B cell (primary cell): ENCODE measurements around the gene AKT3. TPM values are rescaled to one million over a fixed set of nuclear protein-coding genes. Genes with fewer than 3 reads are reported as not detected.

ENCODE experiments used
- ATAC-seq: fragments of 200-7000 bp; cut with Tn5 transposase; one replicate; pipeline ENCODE4 v1.10.0; 2021; ENCODE audit warnings: low read depth, mild to moderate bottlenecking, moderate number of reproducible peaks, moderate library complexity
- CTCF ChIA-PET: fragments of 350-600 bp; sonication (Branson Sonifier 250); formaldehyde crosslinking; loops from one replicate; lab custom pipeline; 2021; ENCODE audit warnings: antibody characterized with exemption, inconsistent platforms; lab: Charles Lee
- POLR2A ChIA-PET: fragments of 350-600 bp; sonication (Branson Sonifier 250); formaldehyde crosslinking; loops from one replicate; lab custom pipeline; 2021; ENCODE audit warnings: antibody characterized with exemption; lab: Charles Lee
- DNase-seq: peaks from one replicate; pipeline ENCODE4 v3.0.0; 2013
- H2AFZ ChIP-seq: 2 replicates; pipeline ENCODE4 v1.6.1; 2012; ENCODE audit warnings: mild to moderate bottlenecking, low read depth, low read length; ENCODE audit not compliant: insufficient read depth, poor library complexity, severe bottlenecking
- H3K27ac ChIP-seq, 2 donors: 1 replicate in 1 of 2; 2 replicates in 1 of 2; pipeline ENCODE4 v1.5.1; 2012 to 2013; ENCODE audit warnings: low read length in 2 of 2, mild to moderate bottlenecking in 2 of 2, moderate library complexity in 1 of 2
- H3K27me3 ChIP-seq, 4 experiments: fragments of 200-600 bp in 1 of 4; sonication (generic) in 1 of 4; replicated peaks in 1 of 4; 1 replicate in 2 of 4; 2 replicates in 2 of 4; pipeline versions ENCODE4 v1.6.1 to v1.7.0; 2013 to 2016; ENCODE audit warnings: low read length in 3 of 4, mild to moderate bottlenecking in 2 of 4, mixed read lengths in 1 of 4, moderate library complexity in 1 of 4; ENCODE audit not compliant: insufficient read depth in 4 of 4, control insufficient read depth in 3 of 4; ENCODE audit errors: control extremely low read depth in 1 of 4
- H3K36me3 ChIP-seq, 2 experiments: replicated peaks in 1 of 2; 1 replicate in 1 of 2; 2 replicates in 1 of 2; pipeline versions ENCODE4 v1.6.1 to v1.7.1; 2013; ENCODE audit warnings: low read length in 1 of 2; ENCODE audit not compliant: insufficient read depth in 2 of 2, control insufficient read depth in 1 of 2; ENCODE audit errors: control extremely low read depth in 1 of 2, extremely low read depth in 1 of 2
- H3K4me1 ChIP-seq, 2 donors: fragments of 200-600 bp in 1 of 2; sonication (generic) in 1 of 2; 1 replicate in 1 of 2; 2 replicates in 1 of 2; pipeline versions ENCODE4 v1.5.1 to v1.6.1; 2013 to 2017; ENCODE audit warnings: low read length in 2 of 2; ENCODE audit not compliant: control insufficient read depth in 2 of 2, insufficient read depth in 2 of 2
- H3K4me2 ChIP-seq: replicated peaks from 2 replicates; pipeline ENCODE3; 2012; ENCODE audit warnings: mild to moderate bottlenecking, low read depth, low read length; ENCODE audit not compliant: poor library complexity, severe bottlenecking
- H3K4me3 ChIP-seq, 5 experiments: fragments of 200-600 bp in 1 of 5; sonication (generic) in 1 of 5; 1 replicate in 3 of 5; 2 replicates in 2 of 5; pipeline versions ENCODE4 v1.5.1 to v1.7.0; 2011 to 2016; ENCODE audit warnings: low read length in 4 of 5, mild to moderate bottlenecking in 4 of 5, low read depth in 2 of 5, control low read depth in 1 of 5, moderate library complexity in 1 of 5; ENCODE audit not compliant: insufficient read depth in 1 of 5; ENCODE audit errors: control extremely low read depth in 1 of 5, extremely low read depth in 1 of 5
- H3K79me2 ChIP-seq: fragments of 200-600 bp; sonication (generic); one replicate; pipeline ENCODE4 v1.6.0; 2016; ENCODE audit warnings: low read length; ENCODE audit not compliant: control insufficient read depth, insufficient read depth
- H3K9ac ChIP-seq: fragments of 200-600 bp; sonication (generic); 2 replicates; pipeline ENCODE4 v1.6.1; 2017; ENCODE audit warnings: mild to moderate bottlenecking, low read length, moderate library complexity
- H3K9me3 ChIP-seq, 3 donors: one replicate each; pipeline versions ENCODE4 v1.6.1 to v1.7.1; 2013; ENCODE audit warnings: low read length in 2 of 3; ENCODE audit not compliant: control insufficient read depth in 2 of 3, insufficient read depth in 1 of 3; ENCODE audit errors: control extremely low read depth in 1 of 3
- H4K20me1 ChIP-seq: 2 replicates; pipeline ENCODE4 v1.6.0; 2012; ENCODE audit warnings: mild to moderate bottlenecking, low read length; ENCODE audit not compliant: insufficient read depth, control insufficient read depth, poor library complexity, severe bottlenecking
- H3K27ac Mint-ChIP-seq: one replicate; pipeline ENCODE4 v1.8.0; 2021; ENCODE audit warnings: mixed read lengths
- H3K27me3 Mint-ChIP-seq: one replicate; pipeline ENCODE4 v1.8.0; 2021; ENCODE audit warnings: mixed read lengths
- H3K4me1 Mint-ChIP-seq: one replicate; pipeline ENCODE4 v1.8.0; 2021; ENCODE audit warnings: mixed read lengths
- H3K4me3 Mint-ChIP-seq: one replicate; pipeline ENCODE4 v1.8.0; 2021; ENCODE audit warnings: mixed read lengths
- H3K9me3 Mint-ChIP-seq: one replicate; pipeline ENCODE4 v1.8.0; 2022; ENCODE audit warnings: mixed read lengths; ENCODE audit not compliant: insufficient read depth
- EZH2 ChIP-seq: IDR thresholded peaks from 2 replicates; pipeline ENCODE4 v1.6.1; 2012; ENCODE audit warnings: borderline replicate concordance, low read depth, mild to moderate bottlenecking, moderate library complexity, low read length; ENCODE audit not compliant: insufficient read depth, poor library complexity, severe bottlenecking
- WGBS: methylation state at CpG from one replicate; pipeline ENCODE4 v1.1.5; 2013; ENCODE audit warnings: missing lambda C conversion rate; ENCODE audit not compliant: insufficient coverage; 5-methylcytosine and 5-hydroxymethylcytosine counted together
- intact Hi-C: fragments of 100-400 bp; cut with micrococcal nuclease; formaldehyde crosslinking; loops from one replicate; pipeline ENCODE4 v1.10.0; 2022
- polyA plus RNA-seq: library from polyadenylated mRNA; depleted of rRNA; stranded (reverse); fragments of >200 nt; gene quantifications from 2 replicates; pipeline ENCODE4 v1.2.3, GENCODE V29; 2012
- total RNA-seq, 2 donors: library from RNA; stranded (reverse); fragments of 120-200 nt in 1 of 2; gene quantifications; 1 replicate in 1 of 2; 2 replicates in 1 of 2; pipeline versions ENCODE4 v1.2.3 to v1.2.4, GENCODE V29; 2013 to 2022
- TF ChIP-seq, protein P1 (sequence below): fragments of 200-600 bp; IDR thresholded peaks from one replicate; pipeline ENCODE4 v1.8.0; 2022; ENCODE audit warnings: antibody characterized with exemption, mild to moderate bottlenecking

The AKT3 gene
- total and polyA plus RNA-seq, 2 donors (not counting 1 experiment from before 2014, with no cell fraction given), result 4.4 to 148 TPM

GRCh38 chr1:243523766-243524165 lies 326.3 kb downstream of the AKT3 start:
- no peak for DNase-seq
- CTCF ChIA-PET, result no interaction called here
- Mint-ChIP-seq H3K27me3 (no peaks in the 10 kb centered on the region), H3K4me3 (no peak overlapping the region), H3K4me1 (peaks cover 4% of the 10 kb centered on the region), H3K27ac (no peak overlapping the region), H3K9me3 (peaks cover 4% of the 10 kb centered on the region)
- POLR2A ChIA-PET, result interaction anchor here (0.6 kb wide), 1 partner anchor 203 kb away, joined by 3 read pairs; no protein-coding TSS in a partner anchor
- Histone ChIP-seq H3K4me3 (no peak overlapping the region), H4K20me1 (no peaks in the 10 kb centered on the region), H3K27me3 (no peaks in the 10 kb centered on the region), H3K9me3 (peaks cover 0 to 1% (median 0%) of the 10 kb centered on the region in 3 donors), H3K36me3 (no peaks in the 10 kb centered on the region), H3K4me1 (no peaks in the 10 kb centered on the region), H2AFZ (no peak overlapping the region), H3K79me2 (no peaks in the 10 kb centered on the region), H3K4me2 (no peak overlapping the region), H3K9ac (no peak overlapping the region), H3K27ac (no peak overlapping the region)
- no peak for ATAC-seq
- WGBS, result 83% methylated on average over 2 of the region's 5 CpGs
- intact Hi-C loops, result no loop called here
- TF ChIP-seq, protein P1, sequence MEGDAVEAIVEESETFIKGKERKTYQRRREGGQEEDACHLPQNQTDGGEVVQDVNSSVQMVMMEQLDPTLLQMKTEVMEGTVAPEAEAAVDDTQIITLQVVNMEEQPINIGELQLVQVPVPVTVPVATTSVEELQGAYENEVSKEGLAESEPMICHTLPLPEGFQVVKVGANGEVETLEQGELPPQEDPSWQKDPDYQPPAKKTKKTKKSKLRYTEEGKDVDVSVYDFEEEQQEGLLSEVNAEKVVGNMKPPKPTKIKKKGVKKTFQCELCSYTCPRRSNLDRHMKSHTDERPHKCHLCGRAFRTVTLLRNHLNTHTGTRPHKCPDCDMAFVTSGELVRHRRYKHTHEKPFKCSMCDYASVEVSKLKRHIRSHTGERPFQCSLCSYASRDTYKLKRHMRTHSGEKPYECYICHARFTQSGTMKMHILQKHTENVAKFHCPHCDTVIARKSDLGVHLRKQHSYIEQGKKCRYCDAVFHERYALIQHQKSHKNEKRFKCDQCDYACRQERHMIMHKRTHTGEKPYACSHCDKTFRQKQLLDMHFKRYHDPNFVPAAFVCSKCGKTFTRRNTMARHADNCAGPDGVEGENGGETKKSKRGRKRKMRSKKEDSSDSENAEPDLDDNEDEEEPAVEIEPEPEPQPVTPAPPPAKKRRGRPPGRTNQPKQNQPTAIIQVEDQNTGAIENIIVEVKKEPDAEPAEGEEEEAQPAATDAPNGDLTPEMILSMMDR, result no peak
- no peak for TF ChIP-seq EZH2

GRCh38 chr1:243520831-243521230 lies 329.2 kb downstream of the AKT3 start:
- Histone ChIP-seq H4K20me1 (no peaks in the 10 kb centered on the region), H3K79me2 (no peaks in the 10 kb centered on the region), H3K36me3 (peaks cover 0 to 4% of the 10 kb centered on the region in 2 experiments), H3K4me1 (no peaks in the 10 kb centered on the region), H3K9me3 (peaks cover 0 to 4% (median 3%) of the 10 kb centered on the region in 3 donors), H3K27me3 (no peaks in the 10 kb centered on the region), H2AFZ (no peak overlapping the region), H3K4me3 (no peak overlapping the region), H3K27ac (no peak overlapping the region), H3K4me2 (no peak overlapping the region), H3K9ac (no peak overlapping the region)
- no peak for ATAC-seq
- WGBS, result no CpG with 5 or more reads among the region's 1 CpG
- Mint-ChIP-seq H3K4me1 (peaks cover 4% of the 10 kb centered on the region), H3K27me3 (no peaks in the 10 kb centered on the region), H3K4me3 (no peak overlapping the region), H3K9me3 (no peaks in the 10 kb centered on the region), H3K27ac (no peak overlapping the region)
- intact Hi-C loops, result no loop called here
- CTCF ChIA-PET, result no interaction called here
- POLR2A ChIA-PET, result no interaction called here
- TF ChIP-seq EZH2, result no peak
- TF ChIP-seq, protein P1, result no peak
- no peak for DNase-seq
